ENCODE measurements around the gene SPACDR. TPM values are rescaled to one million over a fixed set of nuclear protein-coding genes. Genes with fewer than 3 reads are reported as not detected.

The SPACDR gene
- total and polyA plus RNA-seq, 9 of the 15 experiments (the other 6 are each of a cell fraction or from before 2014, with no cell fraction given), result 0.07 to 0.55 (median 0.14) TPM; not detected in 1

GRCh38 chr7:100476903-100477870, 13.1 kb upstream of the SPACDR start (continued):
- TF ChIP-seq ZNF511 (CRISPR knock-in tag; IDR thresholded peaks at IDR 0.05) (0 out of 2 replicates have a peak, but pooled peaks have one; percentile 28), MAZ (CRISPR knock-in tag; conservative IDR thresholded peaks at IDR 0.05 in 1 of 2, IDR thresholded peaks at IDR 0.05 in 1 of 2) (peak in 1 of 2 experiments; percentile 44; a peak in 2 of 4 replicates)

GRCh38 chr7:100476101-100476780, 12.2 kb upstream of the SPACDR start:
- BruUV-seq (replicated peaks), result no TSS peak
- intact Hi-C loops (cut with micrococcal nuclease) (no loop called here), in situ Hi-C loops (cut with MboI) (no loop called here)
- no peaks in the 10 kb centered on the region for H3K9me3 ChIP-seq (replicated peaks; ENCODE audit: control insufficient read depth, insufficient read depth, low read depth, low read length)
- DNase-seq (ENCODE audit: extremely low read depth in 1 of 4, low spot score in 3 of 4) (peak in 2 of 4 experiments; percentile 20 to 25), ATAC-seq (no peak), FAIRE-seq (no peak)
- H3K27ac ChIP-seq (ENCODE audit: extremely low read depth, low read depth, low read length), result peak overlapping the region; percentile 55
- H3K36me3 ChIP-seq (ENCODE audit: control insufficient read depth, insufficient read depth, low read length), result peaks cover 52% of the 10 kb centered on the region
- H3K4me2 ChIP-seq (ENCODE audit: insufficient read depth, low read length), result peak overlapping the region; percentile 86
- peak overlapping the region; percentile 86 for H3K4me3 ChIP-seq
- H3K9ac ChIP-seq (ENCODE audit: insufficient read depth in 1 of 2, low read depth in 2 of 2, low read length in 2 of 2), result peak overlapping the region; percentile 76 to 94
- 17% methylated on average over 4 of the region's 6 CpGs for WGBS (ENCODE audit: insufficient coverage, low coverage, missing lambda C conversion rate)
- POLR2A ChIA-PET, result interaction anchor here (1.0 to 1.8 kb wide), 4 partner anchors 14 to 109 kb away, joined by 3 to 4 read pairs (median 3); no protein-coding TSS in a partner anchor
- peaks cover 58% of the 10 kb centered on the region for H3K79me2 ChIP-seq (ENCODE audit: control insufficient read depth, insufficient read depth, low read length)
- H3K4me1 ChIP-seq (replicated peaks in 1 of 2; ENCODE audit: control insufficient read depth in 2 of 2, insufficient read depth in 2 of 2, low read length in 2 of 2), result peaks cover 44 to 81% of the 10 kb centered on the region in 2 experiments
- H4K20me1 ChIP-seq (replicated peaks; ENCODE audit: control insufficient read depth, insufficient read depth, low read length), result peaks cover 19% of the 10 kb centered on the region
- H3K9me1 ChIP-seq (ENCODE audit: control insufficient read depth, insufficient read depth, low read length), result peaks cover 6% of the 10 kb centered on the region
- H2AFZ ChIP-seq (ENCODE audit: low read depth, low read length), result no peak overlapping the region
- CTCF ChIA-PET (ENCODE audit: low intra/inter-chr PET ratio), result no interaction called here
- H3K27me3 ChIP-seq (ENCODE audit: control insufficient read depth in 2 of 2, insufficient read depth in 2 of 2, low read length in 2 of 2), result no peaks in the 10 kb centered on the region
- TF ChIP-seq PHF8 (IDR thresholded peaks at IDR 0.05; ENCODE audit: borderline replicate concordance, low read length), result no peak
- TF ChIP-seq ZNF398 (CRISPR knock-in tag; IDR thresholded peaks at IDR 0.05), result no peak
- TF ChIP-seq ZBTB17 (CRISPR knock-in tag; IDR thresholded peaks at IDR 0.05), result no peak

Data from K562 (cell line).